Stimulated activated CD8-positive, alpha-beta memory T cell treated with anti-CD3 and anti-CD28 coated beads, Interleukin-12 subunit alpha, Interleukin-12 subunit beta, amount 100 ng/mL, for 4 hours (primary cell): ENCODE data around the gene HIPK2.

Experiments
- DNase-seq: peaks from one replicate; pipeline ENCODE4 v3.0.0-alpha.2; 2020; ENCODE audit warnings: low read depth

The HIPK2 gene

DNA sequence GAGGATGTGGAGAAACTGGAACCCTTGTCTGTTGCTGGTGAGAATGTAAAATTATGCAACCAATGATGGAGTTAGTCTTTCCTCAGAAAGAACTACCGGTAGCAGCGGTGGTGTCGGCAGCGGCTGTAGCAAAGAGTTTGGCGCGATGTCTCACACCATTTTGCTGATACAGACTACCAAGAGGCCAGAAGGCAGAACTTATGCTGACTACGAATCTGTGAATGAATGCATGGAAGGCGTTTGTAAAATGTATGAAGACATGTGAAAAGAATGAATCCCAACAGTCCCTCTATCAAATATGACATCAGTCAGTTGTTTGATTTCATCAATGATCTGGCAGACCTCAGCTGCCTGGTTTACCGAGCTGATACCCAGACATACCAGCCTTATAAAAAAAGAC is 243.7 kb downstream of the HIPK2 start:
- no peak for DNase-seq

DNA sequence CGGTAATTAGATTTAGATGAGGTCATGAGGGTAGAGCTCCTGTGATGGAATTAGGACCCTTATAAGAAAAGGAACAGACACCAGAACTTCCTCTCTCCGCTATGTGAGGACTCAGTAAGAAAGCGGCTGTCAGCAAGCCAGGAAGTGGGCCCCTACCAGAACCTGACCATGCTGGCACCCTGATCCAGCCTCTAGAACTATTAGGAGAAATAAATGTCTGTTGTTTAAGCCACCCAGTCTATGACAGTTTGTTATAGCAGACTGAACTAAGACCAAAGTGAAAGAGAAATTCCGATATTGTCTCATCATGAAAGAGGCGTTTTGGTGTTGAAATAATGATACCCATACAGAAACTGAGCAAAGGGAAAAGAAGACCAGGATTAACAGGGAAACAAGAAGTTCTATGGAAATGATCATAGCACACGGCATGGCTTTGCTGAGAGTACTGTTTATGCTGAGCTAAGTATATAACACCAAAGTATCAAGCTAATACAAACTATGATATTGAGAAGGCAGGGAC is 245.1 kb downstream of the HIPK2 start:
- DNase-seq: no peak

GRCh38 chr7:139531094-139531493 is 246.7 kb downstream of the HIPK2 start:
- no peak for DNase-seq

- no peak for DNase-seq
Observed at GRCh38 chr7:139526578-139527544, 250.9 kb downstream of the HIPK2 start.

GRCh38 chr7:139525750-139526149 is 252.0 kb downstream of the HIPK2 start:
- DNase-seq: no peak

DNA sequence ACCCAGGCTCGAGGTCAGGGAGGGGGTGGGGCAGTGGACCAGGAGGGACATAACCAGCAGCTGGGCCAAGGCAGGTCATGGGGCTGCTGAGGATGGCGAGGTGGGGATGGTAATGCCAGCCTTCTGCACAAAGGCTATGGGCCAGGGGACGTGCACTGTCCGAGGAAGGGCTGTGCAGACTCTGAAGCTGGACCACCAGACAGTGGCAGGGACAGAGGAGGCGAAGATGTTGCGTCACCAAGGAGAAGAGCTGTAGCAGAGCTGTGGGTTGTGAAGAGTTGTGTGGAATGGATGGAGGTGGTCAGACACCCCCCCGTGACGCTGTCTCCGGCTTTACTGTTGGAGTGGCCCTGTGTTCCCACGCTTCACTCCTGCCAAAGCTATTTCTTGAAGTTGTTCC is 252.6 kb downstream of the HIPK2 start:
- no peak for DNase-seq

DNA sequence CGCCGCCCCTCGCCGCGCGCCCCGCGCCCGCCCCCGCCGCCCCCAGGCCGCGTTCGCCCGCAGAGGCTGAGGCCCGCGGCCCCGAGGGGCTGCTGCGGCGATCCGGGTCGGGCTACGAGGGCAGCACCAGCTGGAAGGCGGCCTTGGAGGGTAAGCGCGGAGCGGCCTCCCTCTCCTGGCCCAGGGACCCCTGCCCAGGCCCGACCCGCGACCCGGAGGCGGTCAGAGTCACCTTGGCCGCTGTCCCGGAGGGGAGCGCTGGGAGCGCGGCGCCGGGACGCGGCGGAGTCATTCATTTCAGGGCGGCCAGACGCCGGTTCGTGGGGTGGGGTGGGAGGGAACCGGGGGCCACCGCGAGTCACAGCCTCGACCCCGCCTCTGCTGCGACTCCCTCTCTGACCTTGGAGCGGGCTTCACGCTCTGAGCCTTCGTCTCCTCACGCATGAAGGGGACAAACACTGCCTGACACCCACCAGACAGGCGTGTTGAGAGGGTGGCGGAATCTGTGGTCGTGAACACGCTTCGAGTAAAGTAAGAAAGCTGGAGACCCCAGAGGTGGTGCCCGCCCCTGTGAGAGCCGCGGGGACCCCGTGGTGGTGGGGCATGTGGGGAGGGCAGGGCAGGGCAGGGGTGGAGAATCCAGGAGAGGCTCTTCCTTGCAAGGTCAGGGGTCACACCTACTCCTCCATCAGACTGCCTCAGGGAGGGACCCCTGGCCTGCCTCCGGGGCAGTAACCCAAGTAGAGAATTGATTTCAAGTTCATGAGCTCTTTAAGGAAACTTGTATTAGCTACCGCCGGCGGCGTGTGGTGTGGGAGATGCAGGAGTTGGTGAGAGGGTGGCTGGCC is 253.6 kb downstream of the HIPK2 start:
- DNase-seq: no peak

DNA sequence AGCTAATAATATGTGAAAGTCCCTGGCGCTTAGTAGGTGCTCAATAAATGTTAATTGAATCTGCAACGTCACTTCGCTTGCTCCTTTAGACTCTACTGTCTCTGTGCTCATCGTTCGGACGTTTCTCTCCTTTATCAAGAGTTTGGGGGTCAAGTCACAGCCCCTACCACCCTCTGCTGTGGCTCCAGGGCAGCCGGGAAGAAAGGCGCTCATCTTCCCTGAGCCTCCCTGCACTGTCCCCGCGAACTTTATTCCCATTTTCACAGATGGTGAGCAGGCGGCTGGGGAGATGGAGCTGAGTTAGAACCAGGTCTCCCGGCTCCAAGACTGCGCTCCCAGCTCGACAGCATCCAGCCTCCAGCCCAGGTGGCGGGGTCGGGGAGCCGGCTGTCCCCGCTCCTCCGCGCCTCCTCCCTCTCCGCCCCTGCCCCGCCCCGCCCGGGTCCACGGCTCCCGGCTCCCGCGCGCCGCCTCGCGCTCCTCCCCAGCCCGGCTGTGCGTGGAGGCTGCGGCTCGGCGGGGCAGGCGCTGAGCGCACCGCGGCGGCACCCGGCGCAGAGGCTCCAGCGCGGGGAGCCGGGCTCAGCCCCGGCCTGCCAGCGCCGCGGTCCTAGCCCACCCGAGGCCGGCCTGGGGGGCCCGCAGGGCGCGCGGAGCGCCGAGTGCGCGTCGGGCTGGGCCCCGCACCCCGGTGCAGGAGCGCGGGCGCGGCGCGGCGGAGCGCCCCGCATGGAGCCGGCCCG is 254.4 kb downstream of the HIPK2 start, which contains the start of gene CLEC2L:
Gene CLEC2L, plus strand, starts transcription at position 487 of the 743 bp plus-strand sequence. Its CDS starts 243 bp downstream, at position 730.
- no peak for DNase-seq

GRCh38 chr7:139522830-139523198 is 255.0 kb downstream of the HIPK2 start:
- DNase-seq: no peak

- DNase-seq: no peak
Observed at GRCh38 chr7:139521439-139521838, 256.4 kb downstream of the HIPK2 start.

- no peak for DNase-seq
Observed at GRCh38 chr7:139515266-139515665, 262.5 kb downstream of the HIPK2 start.
